ENCODE measurements around the gene MRPS17. TPM values are rescaled to one million over a fixed set of nuclear protein-coding genes. Genes with fewer than 3 reads are reported as not detected.

Gene MRPS17
- total RNA-seq, 2 donors from 2014 or later, result 17.9 to 18.8 TPM

GRCh38 chr7:55966851-55967250 lies 15.2 kb downstream of the MRPS17 start:
- no peak for ATAC-seq
- no peak for DNase-seq
- intact Hi-C loops (cut with DNase I), result no loop called here

DNA sequence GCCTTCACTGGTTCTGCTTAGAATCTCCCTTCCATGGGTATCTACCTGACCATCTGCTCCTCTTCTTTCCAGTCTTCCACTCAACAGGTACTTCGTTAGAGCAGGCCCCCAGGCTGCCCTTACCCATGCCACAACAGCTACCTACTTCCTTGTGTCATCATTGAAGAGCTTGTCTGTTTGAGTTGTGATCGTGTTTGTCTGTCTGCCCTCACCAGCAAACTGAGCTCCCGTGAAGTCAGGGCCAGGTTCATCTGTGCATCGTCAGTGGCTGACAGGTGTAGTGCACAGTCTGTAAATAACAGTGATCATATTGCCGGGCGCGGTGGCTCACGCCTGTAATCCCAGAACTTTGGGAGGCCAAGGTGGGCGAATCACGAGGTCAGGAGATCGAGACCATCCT lies 17.7 kb downstream of the MRPS17 start:
- intact Hi-C loops (cut with DNase I), result no loop called here
- ATAC-seq, result no peak
- no peak for DNase-seq

DNA sequence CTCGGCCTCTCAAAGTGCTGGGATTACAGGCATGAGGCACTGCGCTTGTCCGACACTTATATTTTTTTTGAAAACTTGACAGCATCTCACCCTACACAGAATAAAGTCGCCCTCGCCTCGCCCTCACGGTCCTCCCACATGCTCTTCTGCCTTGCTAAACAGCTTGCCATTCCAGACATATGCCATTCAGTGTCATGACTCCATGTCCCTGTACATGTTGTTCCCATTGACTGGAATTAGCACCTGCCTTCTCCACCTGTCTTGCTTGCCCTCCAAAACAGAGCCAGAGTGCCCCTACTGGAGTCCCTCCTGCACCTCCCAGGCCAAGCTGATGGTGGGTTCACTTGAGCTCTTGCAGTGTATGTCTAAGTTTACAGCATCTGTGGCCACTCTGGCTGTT lies 18.9 kb downstream of the MRPS17 start:
- ATAC-seq, result peak; percentile 9 to 29
- intact Hi-C loops (cut with DNase I), result no loop called here

DNA sequence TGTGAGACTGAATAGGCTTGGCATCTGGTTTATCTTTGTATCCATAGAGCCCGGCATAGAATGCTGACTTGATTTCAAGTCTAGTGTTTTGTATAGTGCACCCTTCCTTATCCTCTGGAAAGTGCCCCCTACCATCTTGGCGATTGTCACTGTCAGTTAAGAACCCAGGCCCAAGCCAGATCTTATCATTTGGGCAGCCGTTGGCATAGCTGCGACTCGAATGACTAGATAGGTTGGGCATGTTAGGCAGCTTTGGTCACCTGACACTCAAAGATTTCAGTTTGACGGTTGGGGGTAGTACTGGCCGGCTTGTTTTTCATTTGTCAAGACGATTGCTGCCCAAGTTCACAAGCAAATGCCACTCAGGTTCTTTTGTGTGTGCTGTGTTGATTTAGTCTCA lies 19.3 kb downstream of the MRPS17 start:
- DNase-seq, result no peak
- ATAC-seq, result peak; percentile 78 to 83
- intact Hi-C loops (cut with DNase I), result no loop called here

More for the DNA sequence above, 18.9 kb downstream of the MRPS17 start:
- no peak for DNase-seq

GRCh38 chr7:55973747-55974250 lies 22.1 kb downstream of the MRPS17 start:
- ATAC-seq (no peak), DNase-seq (no peak)
- intact Hi-C loops (cut with DNase I), result no loop called here

GRCh38 chr7:55975988-55976633 lies 24.4 kb downstream of the MRPS17 start:
- ATAC-seq (peak in 1 of 2 donors; percentile 75), DNase-seq (no peak)
- intact Hi-C loops (cut with DNase I), result no loop called here

- ATAC-seq (no peak), DNase-seq (no peak)
- intact Hi-C loops (cut with DNase I), result no loop called here
Observed at GRCh38 chr7:55977831-55978230, 26.2 kb downstream of the MRPS17 start.

GRCh38 chr7:55980266-55980665 lies 28.6 kb downstream of the MRPS17 start:
- DNase-seq, result no peak
- intact Hi-C loops (cut with DNase I), result loop anchor here in 1 of 2 donors (5.0 kb wide), 1 partner anchor 77 kb away; no protein-coding TSS in a partner anchor

DNA sequence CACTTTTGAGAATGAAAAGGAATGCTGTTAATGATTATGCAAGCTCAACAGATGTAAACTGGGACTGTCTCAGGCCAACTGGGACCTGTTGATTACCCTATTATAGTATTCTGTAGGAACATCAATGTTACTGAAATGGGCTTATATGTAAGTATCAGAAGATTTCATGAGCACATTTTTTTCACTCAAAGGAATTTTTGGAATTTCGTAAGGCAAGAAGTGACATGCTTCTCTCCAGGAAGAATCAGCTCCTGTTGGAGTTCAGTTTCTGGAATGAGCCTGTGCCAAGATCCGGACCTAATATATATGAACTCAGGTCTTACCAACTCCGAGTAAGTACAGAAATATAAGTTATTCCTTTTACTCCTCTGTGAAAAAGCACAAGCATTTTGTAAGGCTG lies 31.9 kb downstream of the MRPS17 start:
- intact Hi-C loops (cut with DNase I), result loop anchor here in 1 of 2 donors (5.0 kb wide), 1 partner anchor 74 kb away; no protein-coding TSS in a partner anchor
- ATAC-seq (no peak), DNase-seq (no peak)

More at GRCh38 chr7:55980266-55980665, 28.6 kb downstream of the MRPS17 start:
- ATAC-seq, result no peak

DNA sequence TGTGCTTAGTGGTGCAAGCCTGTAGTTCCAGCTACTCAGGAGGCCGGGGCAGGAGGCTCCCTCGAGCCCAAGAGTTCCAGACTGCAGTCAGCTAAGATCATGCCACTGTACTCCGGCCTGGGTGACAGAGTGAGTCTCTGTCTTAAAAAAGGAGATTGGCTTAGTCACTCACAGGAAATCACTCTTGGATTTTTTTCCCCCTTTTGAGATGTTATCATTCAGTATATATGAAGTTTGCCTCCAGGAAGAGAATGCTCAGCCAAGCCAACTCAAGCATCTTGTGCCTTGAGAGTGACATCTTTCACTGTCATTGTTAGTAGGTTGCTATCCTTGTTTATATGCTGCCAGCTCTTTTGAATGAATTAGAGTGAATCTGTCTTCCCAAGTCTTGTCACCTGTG lies 40.7 kb downstream of the MRPS17 start:
- intact Hi-C loops (cut with DNase I), result no loop called here
- DNase-seq, result no peak
- ATAC-seq, result no peak

- ATAC-seq (no peak), DNase-seq (no peak)
- intact Hi-C loops (cut with DNase I), result no loop called here
Observed at GRCh38 chr7:55996856-55997500, 45.3 kb downstream of the MRPS17 start.

GRCh38 chr7:56003749-56004148 lies 52.1 kb downstream of the MRPS17 start:
- DNase-seq (no peak), ATAC-seq (no peak)
- intact Hi-C loops (cut with DNase I), result loop anchor here in 1 of 2 donors (10.0 kb wide), 1 partner anchor 71 kb away; no protein-coding TSS in a partner anchor

Other genes with a start within 250 kb of the MRPS17 start
- gene SEPTIN14, start 89.1 kb upstream of the MRPS17 start, total RNA-seq, result not detected
- gene ZNF713, start 64.4 kb upstream of the MRPS17 start, total RNA-seq, result 1 to 10 TPM; 1.9 to 2.5 TPM
- 100 to 1,000 TPM; 196 to 205 TPM for gene NIPSNAP2, start 12.7 kb downstream of the MRPS17 start, total RNA-seq
- 10 to 100 TPM in 1 of 2 donors, 1 to 10 TPM in 1; 7.5 to 13.3 TPM for gene PSPH, start 99.6 kb downstream of the MRPS17 start, total RNA-seq
- 10 to 100 TPM; 61.9 to 74.9 TPM for gene CCT6A, start 99.9 kb downstream of the MRPS17 start, total RNA-seq
- gene SUMF2, start 112.4 kb downstream of the MRPS17 start, total RNA-seq, result 10 to 100 TPM; 50.6 to 52.5 TPM
- gene PHKG1, start 141.1 kb downstream of the MRPS17 start, total RNA-seq, result 10 to 100 TPM; 21.9 to 25.3 TPM
- 100 to 1,000 TPM; 430 to 503 TPM for gene CHCHD2, start 154.6 kb downstream of the MRPS17 start, total RNA-seq
- gene NUPR2, start 164.5 kb downstream of the MRPS17 start, total RNA-seq, result not detected